Inferior parietal cortex (tissue), 1 donor: ENCODE measurements around the gene HDAC4.
A peak's percentile ranks its signal among the peaks of the same experiment; 100 is the strongest.

Source experiments
- DNase-seq: peaks from one replicate; pipeline ENCODE4 v3.0.0-alpha.2; 2016; ENCODE audit errors: extremely low spot score

The HDAC4 gene

DNA sequence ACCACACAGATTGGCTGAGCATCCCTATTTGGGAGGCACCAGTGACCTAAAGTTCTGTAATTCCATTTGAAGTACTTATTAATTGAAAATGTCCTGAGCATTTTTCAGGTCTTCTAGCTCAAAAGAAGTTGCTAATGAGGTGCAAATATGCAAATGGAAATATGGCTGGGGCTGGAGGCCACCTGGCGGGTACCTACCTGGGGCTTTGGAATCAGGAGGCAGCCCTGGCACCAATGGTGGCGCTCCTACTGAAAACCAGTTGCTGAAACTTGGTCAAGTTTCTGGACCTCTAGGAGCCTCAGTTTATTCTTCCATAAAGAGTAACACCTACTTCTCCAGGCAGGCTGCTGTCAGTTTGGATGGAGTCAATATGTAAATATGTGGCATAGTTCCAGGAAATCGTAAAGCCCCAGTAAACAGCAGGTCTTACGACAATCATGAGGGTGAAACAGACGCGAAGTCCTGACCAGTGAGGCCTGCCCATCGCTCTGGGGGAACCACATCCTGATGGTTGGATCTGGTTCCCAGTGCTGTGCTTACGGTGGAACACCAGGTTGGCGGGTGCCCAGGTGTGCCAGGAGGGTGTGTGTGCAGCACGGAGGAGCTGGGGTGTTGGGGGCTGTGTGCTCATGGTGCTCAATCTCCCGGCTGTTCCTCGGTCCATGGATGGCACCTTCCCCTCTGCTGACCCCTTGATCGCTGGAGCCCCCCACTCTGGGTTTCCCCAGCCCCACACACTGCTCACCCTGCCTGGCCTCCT lies 366.8 kb downstream of the HDAC4 start:
- no peak for DNase-seq

DNA sequence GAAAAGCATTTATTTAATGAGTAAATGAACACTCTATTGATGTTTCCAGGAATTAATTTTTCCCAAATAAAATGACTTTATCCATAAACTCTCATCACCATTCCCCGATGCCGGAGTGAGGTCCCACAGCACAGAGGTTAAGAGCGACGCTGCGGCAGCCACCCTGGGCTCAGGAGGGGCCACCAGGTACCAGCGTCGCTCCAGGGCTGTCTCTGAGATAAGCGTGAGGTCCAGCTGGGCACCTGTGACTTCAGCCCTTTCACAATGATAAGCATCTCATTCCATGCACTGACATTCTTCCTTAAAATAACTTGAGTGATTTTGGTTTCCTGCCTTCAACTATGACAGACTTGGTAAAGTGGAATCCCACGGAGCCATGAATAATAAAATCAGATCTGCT lies 370.9 kb downstream of the HDAC4 start:
- no peak for DNase-seq

DNA sequence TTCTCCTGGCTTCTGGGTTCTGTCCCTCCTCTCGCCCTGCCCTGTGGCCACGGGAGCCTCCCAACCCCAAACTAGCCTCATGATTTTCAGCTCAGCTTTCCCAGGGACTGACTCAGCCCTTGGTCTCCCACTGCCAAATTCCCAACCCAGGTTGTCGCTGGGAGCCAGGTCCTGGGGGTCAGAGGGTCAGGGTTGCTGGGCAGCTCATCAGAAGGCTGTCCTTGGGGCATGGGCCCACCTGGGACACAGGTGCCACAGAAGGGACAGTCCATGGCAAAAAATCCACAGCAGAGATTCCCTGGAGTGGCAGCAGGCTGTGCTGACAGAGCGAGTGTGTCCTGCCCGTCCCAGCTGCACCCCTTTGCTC lies 372.6 kb downstream of the HDAC4 start:
- DNase-seq: no peak

DNA sequence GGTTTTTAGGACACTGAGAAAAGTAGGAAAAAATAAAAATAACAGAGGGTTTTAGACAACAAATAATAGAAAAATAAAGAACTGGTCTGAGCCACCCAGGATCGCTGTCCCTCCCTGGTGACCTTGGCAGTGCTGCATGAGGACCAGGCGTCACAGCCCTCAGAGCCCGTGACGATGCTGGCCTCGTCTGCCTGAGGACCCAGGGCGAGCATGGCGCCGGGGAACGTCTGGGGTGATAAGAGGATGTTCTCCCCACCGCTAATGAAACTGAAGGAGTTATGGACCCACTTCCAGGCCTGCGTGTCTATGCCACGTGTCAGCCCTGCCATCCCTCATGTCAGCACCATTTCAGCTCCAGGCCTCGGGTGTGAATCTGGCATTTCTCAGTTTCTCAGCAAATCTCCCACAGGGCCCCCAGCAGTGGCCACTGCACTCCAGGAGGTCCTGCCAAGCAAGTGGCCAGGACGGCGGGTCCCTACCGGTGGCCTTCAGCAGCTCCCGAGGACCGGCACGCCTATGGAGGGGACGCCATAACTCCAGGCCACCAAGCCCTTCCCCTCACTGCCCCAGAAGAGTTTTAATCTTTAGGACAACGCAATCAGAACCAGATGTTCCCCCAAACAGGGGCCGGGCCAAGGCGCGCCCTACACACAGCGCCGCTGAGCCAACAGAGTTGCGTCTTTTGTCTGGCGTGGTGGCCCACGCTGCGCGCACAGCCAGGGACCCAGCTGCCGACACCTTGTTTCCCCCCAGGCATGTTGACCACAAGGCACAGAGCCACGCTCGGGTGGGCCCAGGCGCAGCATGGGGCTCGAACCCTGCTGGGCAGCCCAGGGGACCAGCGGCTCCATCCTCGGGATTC lies 373.2 kb downstream of the HDAC4 start:
- no peak for DNase-seq

DNA sequence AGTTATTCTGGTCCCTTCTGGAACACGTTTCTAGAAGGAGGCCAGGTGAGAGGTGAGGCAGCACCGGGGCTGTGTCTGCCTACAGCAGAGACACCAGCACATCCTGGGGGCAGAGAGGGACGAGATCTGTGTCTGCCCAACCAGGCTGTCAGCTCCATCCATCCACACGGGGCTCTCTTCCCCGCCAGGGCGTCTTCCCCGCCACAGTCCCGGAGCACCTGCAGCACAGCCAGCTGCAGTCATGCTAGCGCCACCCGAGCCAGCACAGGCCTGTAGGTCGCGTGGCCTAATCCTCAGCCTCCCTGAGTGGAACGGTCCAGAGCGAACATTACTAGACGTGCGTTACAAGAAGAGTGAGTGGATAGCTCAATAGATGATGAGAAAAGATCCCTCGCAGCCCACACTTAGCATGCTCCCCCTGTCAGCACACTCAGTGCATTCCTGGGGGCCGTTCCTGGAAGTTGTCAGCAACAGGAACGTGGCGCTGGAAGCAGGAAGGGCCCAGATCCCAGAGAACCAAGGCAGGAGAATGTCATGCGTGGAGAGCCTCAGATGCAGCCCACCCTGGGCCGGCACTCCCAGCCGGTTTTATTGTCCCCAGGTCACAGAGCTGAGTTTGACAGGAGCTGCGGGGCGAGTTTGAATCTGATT lies 374.0 kb downstream of the HDAC4 start:
- no peak for DNase-seq

DNA sequence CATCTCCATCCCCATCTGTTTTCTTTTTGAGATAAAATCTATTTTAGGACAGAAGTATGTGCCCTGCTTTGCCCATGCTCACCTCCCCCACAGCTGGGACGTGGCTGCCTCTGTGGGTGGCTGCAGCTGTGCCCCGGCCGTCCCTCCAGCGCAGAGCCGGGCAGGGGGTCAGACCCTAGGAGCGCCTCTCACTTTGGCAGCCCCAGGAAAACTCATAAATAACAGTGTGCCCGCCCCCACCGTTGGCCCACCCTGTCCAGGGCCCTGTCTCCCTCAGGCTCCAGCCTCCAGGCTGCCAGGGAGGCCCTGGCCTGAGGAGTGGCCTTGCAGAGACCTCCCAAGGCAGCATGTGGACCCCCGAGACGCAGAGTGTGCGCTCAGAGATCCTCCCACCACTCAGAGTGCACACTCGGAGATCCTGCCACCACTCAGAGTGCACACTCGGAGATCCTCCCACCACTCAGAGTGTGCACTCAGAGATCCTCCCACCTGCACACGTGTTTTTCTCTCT lies 374.8 kb downstream of the HDAC4 start:
- DNase-seq: no peak

DNA sequence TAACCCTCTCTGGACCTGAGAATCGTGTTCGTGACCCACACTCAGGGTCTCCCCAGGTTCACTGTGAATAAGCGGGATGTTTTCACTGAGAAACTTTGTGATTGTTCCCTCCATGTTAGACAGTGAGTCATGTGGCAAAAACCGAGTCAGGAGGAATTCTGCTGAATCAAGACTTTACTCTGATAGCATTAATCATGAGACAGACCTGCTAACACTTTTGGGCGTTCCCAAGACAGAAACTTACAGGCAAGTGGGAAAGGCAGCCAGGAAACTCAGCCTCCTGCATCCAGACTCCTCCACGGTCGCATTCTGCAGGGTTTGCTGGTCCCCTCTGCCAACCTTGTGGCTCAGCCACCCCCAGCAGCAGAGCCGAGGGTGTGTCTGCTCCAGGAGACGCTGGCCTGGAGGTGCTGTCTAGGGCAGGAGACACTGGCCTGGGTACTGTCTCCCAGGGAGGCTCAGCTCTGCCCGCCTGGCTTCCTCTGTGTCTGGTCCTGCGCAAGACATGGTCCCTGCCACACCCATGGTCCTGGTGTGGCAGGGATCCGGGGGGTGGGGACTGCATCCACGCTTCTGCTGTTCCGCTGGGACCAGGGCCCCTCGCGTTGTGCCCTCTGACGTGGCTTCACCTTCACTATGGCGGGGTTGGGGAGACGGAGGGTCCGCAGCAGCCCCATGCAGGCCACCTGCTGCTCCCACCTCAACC lies 375.6 kb downstream of the HDAC4 start:
- DNase-seq: peak; percentile 44

DNA sequence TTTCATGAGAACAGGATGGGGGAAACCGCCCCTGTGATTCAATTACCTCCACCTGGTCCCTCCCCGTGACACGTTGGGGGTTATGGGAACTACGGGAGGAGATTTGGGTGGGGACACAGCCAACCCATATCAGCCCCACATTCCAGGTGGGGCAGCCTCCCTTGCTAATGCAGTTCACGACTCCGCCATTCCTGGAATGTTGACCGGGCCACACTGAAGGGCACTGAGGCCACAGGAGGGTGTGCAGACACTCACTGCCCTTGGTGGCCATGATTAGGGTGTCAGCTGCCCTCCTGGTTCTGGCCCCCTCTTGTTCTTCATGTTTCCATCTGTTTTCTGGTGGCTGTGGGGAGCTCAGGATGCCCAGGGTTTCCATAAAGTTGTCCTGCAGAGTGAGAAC lies 376.6 kb downstream of the HDAC4 start:
- DNase-seq: no peak

DNA sequence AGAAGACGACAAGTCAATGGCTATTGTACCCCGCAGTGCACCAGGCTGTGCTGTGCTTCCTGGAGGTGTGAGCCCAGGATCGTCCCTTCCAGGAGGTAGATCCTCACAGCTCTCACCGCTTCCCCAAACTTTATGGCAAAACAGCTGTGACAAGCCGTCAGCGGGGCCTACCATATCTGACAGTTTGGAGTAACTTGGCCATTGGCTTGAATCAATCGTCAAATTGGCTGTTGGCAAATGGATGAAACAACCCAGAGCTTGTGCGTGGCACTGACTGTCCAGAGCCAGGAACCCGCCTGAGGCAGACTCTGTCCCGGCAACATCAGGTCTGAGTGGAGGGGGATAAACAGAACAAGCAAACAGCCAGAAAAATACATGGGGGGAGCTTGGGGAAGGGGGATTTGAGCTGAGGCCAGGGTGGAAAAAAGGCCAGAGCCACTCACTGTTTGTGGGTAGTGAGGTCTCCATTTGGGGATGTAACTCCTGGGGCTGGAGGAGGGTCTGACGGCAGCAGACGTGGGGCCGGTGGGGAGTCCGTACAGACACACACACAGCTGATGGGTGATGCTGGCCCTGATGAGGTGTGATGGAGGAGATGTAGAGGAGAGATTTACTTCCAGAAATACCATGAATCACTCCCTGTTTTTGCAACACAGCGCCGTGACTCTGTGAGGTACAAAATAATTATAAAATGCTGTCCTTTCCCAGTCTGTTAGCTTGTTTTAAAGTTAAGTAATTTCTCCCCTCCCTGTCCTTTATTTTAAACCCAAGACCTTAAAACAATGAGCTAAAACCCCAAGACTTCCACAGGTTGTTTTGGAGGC lies 378.2 kb downstream of the HDAC4 start:
- DNase-seq: no peak

DNA sequence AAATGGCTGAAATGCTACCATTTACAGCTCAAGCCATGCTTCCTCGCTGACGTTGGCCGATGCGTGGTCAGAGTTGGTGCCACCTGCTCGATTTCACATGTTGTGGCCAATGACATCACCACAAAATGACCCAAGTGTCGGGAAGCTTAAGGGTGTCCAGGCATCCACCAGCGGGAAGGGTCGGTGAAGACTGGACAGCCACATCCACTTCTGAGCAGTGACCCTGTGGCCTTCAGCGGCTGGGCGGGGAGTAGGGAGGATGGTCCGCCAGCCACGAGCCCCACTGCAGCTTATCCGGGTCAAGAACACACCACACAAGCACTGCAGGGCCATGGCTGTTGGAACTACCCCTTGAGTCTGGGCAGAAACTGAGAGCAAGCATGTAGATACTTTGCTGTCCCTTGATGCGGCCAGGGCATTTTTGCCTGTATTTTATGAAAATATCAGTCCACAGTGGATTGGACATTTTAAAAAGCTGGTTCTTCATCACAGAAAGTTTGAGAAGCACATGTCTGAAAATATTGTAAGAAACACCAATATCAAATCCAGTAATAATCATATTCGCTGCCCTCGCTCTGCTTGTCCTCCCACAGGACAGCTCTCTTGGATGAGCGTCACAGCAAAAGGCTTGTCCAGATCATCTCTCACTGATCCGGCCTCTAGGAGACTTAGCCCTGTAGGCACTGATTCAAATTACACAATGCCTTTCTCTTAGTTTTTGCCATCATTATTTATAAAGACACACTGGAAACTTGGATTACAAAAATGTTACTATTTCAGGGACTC lies 379.0 kb downstream of the HDAC4 start:
- no peak for DNase-seq

DNA sequence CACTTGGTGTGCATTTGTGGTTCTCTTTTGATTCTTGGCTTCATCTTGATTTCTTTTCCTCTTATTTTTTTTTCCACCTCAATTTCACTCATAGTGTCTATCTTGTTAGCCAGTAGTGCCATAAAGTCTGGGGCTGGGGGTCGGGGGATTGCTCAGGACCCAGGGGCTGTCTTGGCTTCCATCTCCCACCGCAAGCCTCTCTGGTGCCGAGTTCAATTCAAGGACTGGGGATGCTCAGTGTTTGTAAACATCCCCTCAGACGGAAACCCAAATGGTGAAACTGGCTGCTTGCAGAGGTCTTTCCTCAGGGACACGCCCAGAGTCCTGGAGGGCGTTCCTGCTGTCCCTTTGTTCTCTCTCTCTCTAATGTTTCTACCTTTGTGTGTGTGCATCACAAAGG lies 379.6 kb downstream of the HDAC4 start:
- no peak for DNase-seq

DNA sequence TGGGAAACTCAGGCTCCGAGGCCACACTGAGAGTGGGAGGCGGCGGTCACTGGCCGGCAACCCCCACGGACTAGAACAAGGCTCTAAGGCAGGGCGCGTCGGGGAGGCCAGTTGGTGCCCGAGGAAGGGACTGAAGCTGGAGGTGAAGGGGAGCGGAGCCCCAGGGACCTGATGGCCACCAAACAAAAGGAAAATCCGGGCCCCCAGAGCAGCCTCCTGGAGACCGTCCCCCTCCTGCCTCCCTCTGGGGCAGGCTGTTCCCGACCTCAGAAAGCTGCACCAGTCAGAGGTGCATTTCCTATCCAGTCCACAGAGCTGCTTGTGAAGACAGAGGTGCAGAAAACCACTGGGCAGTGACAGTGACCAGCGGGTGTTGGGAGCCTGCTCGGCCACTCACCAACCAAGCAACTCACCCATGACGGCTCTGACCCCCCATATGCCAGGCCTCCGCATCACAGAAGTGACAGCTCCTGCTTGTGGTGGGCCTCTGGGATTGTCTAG lies 380.2 kb downstream of the HDAC4 start:
- DNase-seq: no peak

DNA sequence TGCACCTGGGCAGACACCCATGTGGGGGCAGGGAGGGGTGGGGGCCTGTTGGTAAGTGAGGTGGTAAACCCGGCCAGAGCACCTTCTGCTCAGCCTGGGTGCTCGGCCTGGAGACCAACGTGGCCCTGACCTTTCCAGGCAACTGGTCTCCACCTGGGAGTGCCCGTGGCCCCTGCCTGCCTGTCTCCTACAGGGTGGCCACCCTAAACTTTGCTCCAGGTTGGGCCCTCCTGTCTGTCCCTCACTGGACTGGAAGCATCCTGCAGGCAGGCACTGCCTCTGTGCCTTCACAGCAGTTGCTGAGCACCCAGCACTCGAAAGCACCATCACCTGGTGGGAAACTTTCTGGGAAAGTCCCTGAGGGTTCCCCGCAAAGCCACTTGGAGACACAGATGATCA lies 381.6 kb downstream of the HDAC4 start:
- DNase-seq: no peak

DNA sequence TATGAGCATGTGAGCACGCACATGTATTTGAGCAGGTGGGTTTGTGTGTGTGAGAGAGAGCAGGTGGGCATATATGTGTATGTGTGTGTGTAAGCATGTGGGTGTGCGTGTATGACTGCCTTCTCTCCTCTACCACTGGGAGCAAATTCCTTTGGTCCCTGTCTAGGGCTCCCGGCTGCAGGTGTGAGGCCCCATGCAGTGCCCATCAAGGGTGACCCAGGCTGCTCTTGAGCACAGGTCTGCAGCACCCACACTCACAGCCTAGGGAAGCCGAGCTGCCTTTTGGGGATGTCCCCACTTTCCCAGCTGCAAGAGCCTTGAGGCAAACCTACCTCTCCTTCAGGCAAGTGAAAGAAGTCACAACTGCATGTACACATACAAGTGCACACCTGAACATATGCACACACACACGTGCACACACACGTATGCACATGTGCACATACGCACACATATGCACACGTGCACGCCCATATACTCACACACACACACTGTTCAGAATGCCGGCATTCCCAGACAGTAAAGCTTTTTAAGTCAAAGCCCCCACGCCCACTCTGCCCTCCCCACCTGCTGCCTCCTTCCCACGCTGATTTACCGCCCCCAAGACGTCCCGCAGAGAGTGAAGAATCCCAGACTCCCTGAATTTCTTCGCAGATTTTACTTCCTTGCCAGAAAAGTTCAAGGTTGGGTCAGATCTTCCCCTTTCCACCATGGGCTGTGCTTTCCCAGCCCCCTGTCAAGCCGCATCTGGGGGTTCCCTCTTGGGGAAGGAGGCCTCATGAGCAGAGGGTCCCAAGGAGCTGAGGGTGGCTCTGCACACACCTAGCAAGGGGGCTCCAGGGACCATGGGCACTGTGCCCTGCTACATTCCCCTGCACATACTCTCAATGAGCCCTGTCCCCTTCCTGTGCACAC lies 382.3 kb downstream of the HDAC4 start:
- DNase-seq: no peak

DNA sequence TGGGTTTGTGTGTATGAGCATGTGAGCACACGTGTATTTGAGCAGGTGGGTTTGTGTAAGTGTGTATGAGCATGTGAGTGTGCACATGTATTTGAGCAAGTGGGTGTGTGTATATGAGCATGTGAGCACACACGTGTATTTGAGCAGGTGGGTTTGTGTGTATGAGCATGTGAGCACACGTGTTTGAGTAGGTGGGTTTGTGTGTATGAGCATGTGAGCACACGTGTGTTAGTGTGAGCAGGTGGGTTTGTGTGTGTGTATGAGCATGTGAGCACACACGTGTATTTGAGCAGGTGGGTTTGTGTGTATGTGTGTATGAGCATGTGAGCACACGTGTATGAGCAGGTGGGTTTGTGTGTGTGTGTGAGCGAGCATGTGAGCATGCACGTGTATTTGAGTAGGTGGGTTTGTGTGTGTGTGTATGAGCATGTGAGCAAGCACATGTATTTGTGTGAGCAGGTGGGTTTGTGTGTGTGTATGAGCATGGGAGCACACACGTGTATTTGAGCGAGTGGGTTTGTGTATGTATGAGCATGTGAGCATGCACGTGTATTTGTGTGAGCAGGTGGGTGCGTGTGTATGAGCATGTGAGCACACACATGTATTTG lies 383.2 kb downstream of the HDAC4 start:
- no peak for DNase-seq

DNA sequence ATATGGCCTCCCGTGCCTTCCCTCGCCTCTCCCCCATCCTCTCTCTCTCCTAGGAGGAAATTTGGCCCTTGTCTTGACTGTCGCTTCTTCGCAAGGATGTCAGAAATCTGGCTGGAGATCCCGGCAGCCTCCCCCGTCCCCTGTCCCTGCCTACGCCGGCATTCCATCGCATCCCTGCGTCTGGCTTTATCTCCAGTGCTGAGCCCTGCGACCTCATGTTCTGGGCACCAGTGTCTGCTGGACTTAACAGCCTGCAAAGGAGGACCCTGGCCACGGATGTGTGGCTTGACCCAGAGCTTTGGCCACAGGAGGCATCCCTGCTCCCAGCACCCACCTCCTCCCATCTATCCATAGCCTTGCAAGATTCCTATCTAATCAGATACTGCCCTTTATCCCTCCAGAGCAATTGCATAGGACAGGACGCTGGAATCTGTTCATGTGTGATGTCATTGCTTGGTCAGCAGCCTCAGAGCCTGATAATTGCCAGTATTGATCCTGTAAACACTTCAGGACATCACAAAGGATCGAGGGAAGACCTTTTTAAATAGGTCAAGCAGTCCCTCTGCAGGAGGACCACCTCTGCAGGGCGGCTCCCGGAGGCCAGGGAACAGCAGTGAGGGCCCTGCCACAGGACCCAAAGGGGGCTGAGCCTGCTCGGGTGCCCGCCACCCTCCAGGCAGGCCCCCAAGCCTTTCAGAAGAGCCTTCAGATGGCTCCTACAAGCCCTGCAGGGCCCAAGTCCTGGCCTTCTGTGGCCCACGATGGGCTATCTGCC lies 384.7 kb downstream of the HDAC4 start:
- DNase-seq: no peak

DNA sequence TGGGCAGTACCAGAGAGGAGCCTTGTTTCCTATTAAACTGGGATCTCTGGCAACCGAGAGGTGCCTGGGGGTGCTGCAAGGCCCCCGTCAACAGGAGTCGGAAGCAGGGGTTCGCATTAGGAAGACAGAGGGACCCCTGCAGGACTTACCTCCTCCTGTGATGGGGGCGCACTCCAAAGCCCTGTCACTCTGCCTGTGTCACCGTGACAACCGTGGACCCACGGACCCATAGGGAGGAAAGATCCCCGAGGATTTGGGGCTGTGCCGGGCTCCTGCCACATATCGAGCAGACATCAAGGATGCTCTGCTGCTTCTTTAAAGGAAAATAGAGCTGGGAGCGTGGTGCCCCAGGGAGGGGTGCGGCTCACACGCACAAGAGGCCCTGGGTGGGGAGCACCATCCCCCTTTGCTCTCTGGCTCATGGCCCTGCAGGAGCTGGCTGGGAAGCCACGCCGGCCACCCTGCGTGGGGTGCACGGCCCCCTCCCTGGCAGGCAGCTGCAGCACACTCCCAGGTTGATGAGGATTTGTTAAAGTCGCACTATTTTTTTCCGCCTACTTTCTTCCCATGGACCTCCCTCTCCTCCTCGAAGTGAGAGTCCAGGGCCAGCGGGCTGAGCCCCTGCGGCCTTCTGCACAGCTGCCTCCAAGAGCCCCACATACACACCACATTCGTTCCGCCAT lies 385.5 kb downstream of the HDAC4 start:
- DNase-seq: no peak
